ENCODE results near the gene MECP2.

The MECP2 gene

DNA sequence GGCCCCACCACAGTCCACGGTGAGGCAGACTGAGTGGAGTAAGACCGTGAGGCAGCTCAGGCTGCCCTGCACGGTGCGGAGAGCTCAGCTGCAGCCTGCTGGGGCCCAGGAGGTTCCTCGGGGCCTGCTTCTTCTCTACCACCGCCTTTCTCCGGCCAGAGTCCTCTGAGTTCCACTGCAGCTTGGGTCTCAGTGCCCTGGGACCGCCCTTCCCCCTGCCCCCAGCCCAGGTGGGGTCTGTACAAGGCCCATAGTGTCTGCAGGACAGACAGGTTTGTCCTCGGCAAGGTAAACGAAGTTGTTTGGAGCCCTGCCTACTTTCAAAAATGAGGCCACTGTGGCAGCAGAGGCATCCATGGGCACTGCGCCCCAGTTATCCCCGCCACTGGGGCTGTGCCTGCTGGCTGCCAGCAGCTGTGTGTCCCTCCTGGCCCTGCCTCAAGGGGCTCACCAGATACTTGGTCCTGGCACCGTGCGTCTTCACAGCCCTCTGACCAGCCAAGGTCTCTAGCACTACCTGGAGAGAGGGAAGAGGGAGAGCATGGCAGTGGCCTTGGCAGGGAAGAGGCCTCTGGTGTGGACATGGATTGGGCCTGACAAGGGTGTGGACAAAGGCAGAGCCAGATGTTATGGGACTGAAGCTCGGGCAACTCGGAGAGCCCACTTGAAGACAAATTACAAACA, 81.8 kb downstream of the MECP2 start:
- no peak for DNase-seq (ENCODE audit: low read depth)
- TF ChIP-seq, protein P1, sequence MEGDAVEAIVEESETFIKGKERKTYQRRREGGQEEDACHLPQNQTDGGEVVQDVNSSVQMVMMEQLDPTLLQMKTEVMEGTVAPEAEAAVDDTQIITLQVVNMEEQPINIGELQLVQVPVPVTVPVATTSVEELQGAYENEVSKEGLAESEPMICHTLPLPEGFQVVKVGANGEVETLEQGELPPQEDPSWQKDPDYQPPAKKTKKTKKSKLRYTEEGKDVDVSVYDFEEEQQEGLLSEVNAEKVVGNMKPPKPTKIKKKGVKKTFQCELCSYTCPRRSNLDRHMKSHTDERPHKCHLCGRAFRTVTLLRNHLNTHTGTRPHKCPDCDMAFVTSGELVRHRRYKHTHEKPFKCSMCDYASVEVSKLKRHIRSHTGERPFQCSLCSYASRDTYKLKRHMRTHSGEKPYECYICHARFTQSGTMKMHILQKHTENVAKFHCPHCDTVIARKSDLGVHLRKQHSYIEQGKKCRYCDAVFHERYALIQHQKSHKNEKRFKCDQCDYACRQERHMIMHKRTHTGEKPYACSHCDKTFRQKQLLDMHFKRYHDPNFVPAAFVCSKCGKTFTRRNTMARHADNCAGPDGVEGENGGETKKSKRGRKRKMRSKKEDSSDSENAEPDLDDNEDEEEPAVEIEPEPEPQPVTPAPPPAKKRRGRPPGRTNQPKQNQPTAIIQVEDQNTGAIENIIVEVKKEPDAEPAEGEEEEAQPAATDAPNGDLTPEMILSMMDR (conservative IDR thresholded peaks at IDR 0.05; ENCODE audit: low read depth, low read length), result no peak
- no peak overlapping the region for H3K4me3 ChIP-seq (ENCODE audit: low read depth, low read length)

DNA sequence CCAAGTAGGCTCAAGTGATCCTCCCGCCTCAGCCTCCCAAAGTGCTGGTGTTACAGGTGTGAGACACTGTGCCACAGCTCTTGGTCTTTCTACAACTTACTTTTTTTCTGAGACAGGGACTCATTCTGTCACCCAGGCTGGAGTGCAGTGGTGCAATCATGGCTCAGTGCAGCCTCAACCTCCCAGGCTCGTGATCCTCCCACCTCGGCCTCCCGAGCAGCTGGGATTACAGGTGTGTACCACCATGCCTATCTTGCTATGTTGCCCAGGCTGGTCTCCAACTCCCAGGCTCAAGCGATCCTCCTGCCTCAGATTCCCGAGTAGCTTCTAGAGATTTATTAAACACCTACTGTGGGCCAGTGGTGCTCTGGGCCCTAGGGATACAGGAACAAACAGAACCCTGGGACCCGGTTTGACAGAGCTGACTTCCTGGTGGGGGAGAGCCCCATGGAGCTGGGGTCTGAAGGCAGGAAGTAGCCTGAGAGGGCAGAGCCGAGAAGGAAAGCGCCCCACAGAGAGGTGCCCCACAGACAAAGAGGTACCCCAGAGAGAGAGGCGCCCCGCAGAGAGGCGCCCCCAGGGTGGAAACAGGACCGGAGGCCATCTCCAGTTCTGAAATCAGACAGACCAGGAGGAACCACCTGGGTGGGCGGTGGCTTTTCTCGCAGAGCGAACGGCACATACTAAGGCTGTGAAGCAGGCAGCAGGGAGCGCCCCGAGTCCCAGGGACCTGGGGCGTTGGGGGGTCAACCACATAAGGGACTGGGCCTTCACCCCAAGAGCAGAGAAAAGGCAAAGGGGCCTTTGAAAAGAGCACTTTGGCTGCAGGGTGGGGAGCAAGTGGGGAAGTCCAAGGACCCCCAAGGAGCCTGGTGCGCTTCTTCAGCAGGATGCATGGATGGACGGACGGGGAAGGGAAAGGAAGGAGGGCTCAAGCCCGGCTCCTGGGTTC, 82.8 kb downstream of the MECP2 start:
- no peak overlapping the region for H3K4me3 ChIP-seq (ENCODE audit: low read depth, low read length)
- TF ChIP-seq, protein P1 (conservative IDR thresholded peaks at IDR 0.05; ENCODE audit: low read depth, low read length), result no peak
- DNase-seq (ENCODE audit: low read depth), result no peak

DNA sequence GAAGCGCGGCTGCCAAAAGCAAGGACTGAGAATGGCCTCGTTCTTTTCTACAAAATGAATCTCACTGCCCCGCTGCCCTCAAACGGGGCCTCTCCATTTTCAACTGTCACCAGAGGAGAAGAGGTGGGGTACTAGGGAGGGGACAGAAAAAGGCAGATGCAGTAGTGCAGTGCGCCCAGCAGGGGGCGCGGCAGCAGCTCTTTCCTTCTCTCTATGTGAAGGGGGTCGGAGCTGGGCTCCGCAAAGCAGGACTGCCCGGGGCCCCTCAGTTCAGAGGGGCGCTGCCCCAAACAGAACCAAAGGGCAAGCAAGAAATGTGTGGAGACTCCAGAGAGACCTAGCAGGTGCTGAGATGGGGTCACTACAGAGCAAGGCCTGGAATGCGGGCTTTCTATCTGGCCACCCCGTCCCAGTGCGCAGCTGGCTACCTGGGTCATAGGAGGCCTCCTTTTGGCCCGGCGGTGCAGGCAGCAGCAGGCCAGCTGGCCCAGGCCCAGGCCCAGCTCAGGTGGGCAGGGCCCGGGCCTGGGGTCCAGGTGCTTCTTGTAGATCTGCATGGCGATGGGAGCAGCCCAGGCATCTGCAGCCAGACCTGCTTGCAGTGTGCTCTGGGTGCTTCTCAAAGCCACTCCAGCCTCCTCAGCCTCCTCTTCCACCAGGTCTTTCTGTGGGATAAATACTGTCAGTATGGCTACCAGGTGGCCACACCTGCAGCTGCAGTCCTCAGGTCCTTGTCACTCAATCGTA, 83.7 kb downstream of the MECP2 start:
- TF ChIP-seq, protein P1 (conservative IDR thresholded peaks at IDR 0.05; ENCODE audit: low read depth, low read length), result peak; percentile 81
- H3K4me3 ChIP-seq (ENCODE audit: low read depth, low read length), result no peak overlapping the region
- peak; percentile 36 for DNase-seq (ENCODE audit: low read depth)

DNA sequence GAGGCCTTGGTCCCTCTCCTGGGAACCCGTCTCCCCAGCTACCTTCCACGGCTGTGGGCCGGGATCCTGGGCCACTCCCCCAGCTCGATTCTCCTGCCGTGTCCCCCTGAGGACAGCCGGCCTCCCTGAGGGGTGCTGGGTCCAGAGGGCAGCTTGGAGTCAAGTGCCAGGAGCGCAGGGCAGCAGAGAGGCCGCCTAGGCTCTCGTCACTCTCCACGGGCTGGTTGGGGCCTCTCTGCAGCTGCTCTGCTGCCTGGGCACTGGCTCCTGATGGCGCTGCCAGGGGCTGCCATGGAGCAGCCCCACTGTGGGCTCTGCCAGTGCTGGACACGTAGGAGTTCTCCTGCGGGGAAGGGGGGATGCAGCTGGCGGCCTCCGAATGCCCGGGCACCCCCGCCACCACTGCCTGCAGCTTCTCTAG, 84.5 kb downstream of the MECP2 start:
- H3K4me3 ChIP-seq (ENCODE audit: low read depth, low read length), result no peak overlapping the region
- TF ChIP-seq, protein P1 (conservative IDR thresholded peaks at IDR 0.05; ENCODE audit: low read depth, low read length), result no peak

DNA sequence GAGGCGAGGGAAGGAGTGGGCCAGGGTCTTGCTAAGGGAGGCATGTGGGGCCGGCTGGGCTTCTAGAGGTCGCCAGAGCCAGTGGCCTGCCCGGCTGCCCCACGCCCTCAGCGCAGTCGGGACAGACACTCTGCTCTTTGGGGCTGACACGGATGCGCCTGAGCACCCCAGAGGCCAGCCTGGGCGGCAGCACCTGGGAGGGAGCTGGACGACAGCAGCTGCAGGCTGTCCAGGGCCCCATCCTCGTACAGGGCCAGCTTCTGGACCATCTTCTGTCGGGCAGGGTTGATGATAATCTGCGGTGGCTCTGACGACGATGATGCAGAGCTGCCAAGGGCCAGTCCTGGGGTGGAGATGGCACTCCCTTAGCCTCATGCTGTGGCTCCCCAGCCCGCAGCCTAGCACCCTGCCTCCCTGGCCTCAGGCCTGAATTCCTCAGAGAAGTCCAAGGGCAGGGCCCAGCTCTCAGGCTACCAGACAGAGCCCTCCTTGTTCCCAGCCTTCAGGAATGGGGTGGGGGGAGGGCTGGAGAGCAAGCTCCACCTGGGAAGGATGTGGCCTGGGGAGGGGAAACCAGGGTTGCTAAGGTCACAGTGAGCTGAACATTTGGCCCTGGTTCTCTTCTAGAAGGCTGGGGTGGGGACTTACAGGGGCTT, 85.1 kb downstream of the MECP2 start:
- no peak overlapping the region for H3K4me3 ChIP-seq (ENCODE audit: low read depth, low read length)
- TF ChIP-seq, protein P1 (conservative IDR thresholded peaks at IDR 0.05; ENCODE audit: low read depth, low read length), result no peak

More for the DNA sequence above, 84.5 kb downstream of the MECP2 start:
- no peak for DNase-seq (ENCODE audit: low read depth)

More for the DNA sequence above, 85.1 kb downstream of the MECP2 start:
- DNase-seq (ENCODE audit: low read depth), result no peak

Measured in choroid plexus epithelial cell (primary cell).